GM12878 (cell line): ENCODE measurements around the gene IGLL5. TPM values are rescaled to one million over a fixed set of nuclear protein-coding genes. Genes with fewer than 3 reads are reported as not detected.

Source experiments
- ATAC-seq: fragments of 200-7000 bp; cut with Tn5 transposase; 3 replicates; pipeline ENCODE4 v1.9.1; 2020; ENCODE audit warnings: mild to moderate bottlenecking, moderate library complexity
- BruUV-seq: library from RNA; stranded (reverse); fragments of 400-500 nt; replicated peaks from 2 replicates; lab custom pipeline; 2021; lab: Mats Ljungman, UMichigan
- CTCF ChIA-PET: fragments of 300-600 bp; sonication (Branson Sonifier 250); formaldehyde crosslinking; extraction: SDS; loops from one replicate; lab custom pipeline; 2021; ENCODE audit warnings: inconsistent platforms; lab: Yijun Ruan, JAX
- POLR2A ChIA-PET: fragments of 350-600 bp; formaldehyde crosslinking; extraction: SDS; loops from one replicate; lab custom pipeline; 2021; ENCODE audit warnings: inconsistent platforms; lab: Charles Lee
- RAD21 ChIA-PET: fragments of 300-600 bp; sonication (Branson Sonifier 250); formaldehyde crosslinking; loops from one replicate; lab custom pipeline; 2023; ENCODE audit warnings: antibody characterized with exemption; ENCODE audit not compliant: unreplicated experiment; lab: Charles Lee
- SMC1A ChIA-PET: fragments of 300-600 bp; sonication (Branson Sonifier 250); formaldehyde crosslinking; loops from one replicate; lab custom pipeline; 2023; ENCODE audit not compliant: unreplicated experiment, uncharacterized antibody; lab: Charles Lee
- DNase-seq: peaks from one replicate; pipeline ENCODE4 v3.0.0-alpha.2; 2011; ENCODE audit warnings: low read depth, low spot score
- FAIRE-seq: peaks from 3 replicates; lab custom pipeline; 2011; peaks lifted over from hg19 to GRCh38; lab: Jason Lieb, UNC
- H2AFZ ChIP-seq: 2 replicates; pipeline ENCODE4 v1.6.0; 2011; ENCODE audit warnings: low read depth, low read length, control low read depth; ENCODE audit not compliant: control insufficient read depth
- H3K27ac ChIP-seq: 2 replicates; pipeline ENCODE4 v1.5.1; 2011; ENCODE audit warnings: control low read depth; ENCODE audit not compliant: control insufficient read depth, insufficient read depth
- H3K27me3 ChIP-seq, 2 experiments: replicated peaks in 1 of 2; 2 replicates each; pipeline versions ENCODE4 v1.6.0 to v1.6.1; 2011; ENCODE audit warnings: low read length in 1 of 2; ENCODE audit not compliant: control insufficient read depth in 2 of 2, insufficient read depth in 2 of 2
- H3K36me3 ChIP-seq, 2 experiments: 2 replicates each; pipeline ENCODE4 v1.5.1; 2011; ENCODE audit warnings: low read length in 1 of 2; ENCODE audit not compliant: control insufficient read depth in 2 of 2, insufficient read depth in 2 of 2
- H3K4me1 ChIP-seq: 2 replicates; pipeline ENCODE4 v1.6.1; 2011; ENCODE audit warnings: mild to moderate bottlenecking, low read length, moderate library complexity, mixed read lengths; ENCODE audit not compliant: control insufficient read depth, insufficient read depth
- H3K4me2 ChIP-seq: 2 replicates; pipeline ENCODE4 v1.6.0; 2011; ENCODE audit warnings: control low read depth; ENCODE audit not compliant: control insufficient read depth, insufficient read depth
- H3K4me3 ChIP-seq: fragments of 200-600 bp; sonication (generic); 2 replicates; pipeline ENCODE4 v1.5.1; 2016
- H3K79me2 ChIP-seq: 2 replicates; pipeline ENCODE4 v1.6.0; 2011; ENCODE audit warnings: low read length; ENCODE audit not compliant: control insufficient read depth, insufficient read depth
- H3K9ac ChIP-seq: 2 replicates; pipeline ENCODE4 v1.8.0; 2011; ENCODE audit warnings: low read length, control low read depth, mixed read lengths; ENCODE audit not compliant: control insufficient read depth, insufficient read depth
- H3K9me3 ChIP-seq: replicated peaks from 3 replicates; pipeline ENCODE4 v1.5.1; 2011; ENCODE audit warnings: mild to moderate bottlenecking, low read length; ENCODE audit not compliant: control insufficient read depth, insufficient read depth
- H4K20me1 ChIP-seq: 2 replicates; pipeline ENCODE4 v1.6.0; 2011; ENCODE audit not compliant: control insufficient read depth, insufficient read depth
- ASH2L ChIP-seq: fragments of 300-600, 200-600 bp; sonication (generic); IDR thresholded peaks from 2 replicates; pipeline ENCODE4 v1.6.1; 2017; ENCODE audit warnings: low read depth, mild to moderate bottlenecking, borderline replicate concordance
- CBX5 ChIP-seq: sonication (generic); IDR thresholded peaks from 2 replicates; pipeline ENCODE4 v1.6.1; 2016; ENCODE audit warnings: low read depth, moderate library complexity, mild to moderate bottlenecking, inconsistent platforms
- CREM ChIP-seq: IDR thresholded peaks from 2 replicates; pipeline ENCODE4 v1.6.1; 2014; ENCODE audit warnings: antibody characterized with exemption, low read depth
- FOXK2 ChIP-seq: fragments of 450-650 bp; IDR thresholded peaks from 2 replicates; pipeline ENCODE4 v1.6.1; 2017; ENCODE audit warnings: mild to moderate bottlenecking, moderate library complexity
- HDGF ChIP-seq: fragments of 450-650 bp; IDR thresholded peaks from 2 replicates; pipeline ENCODE4 v1.6.1; 2016; ENCODE audit warnings: antibody characterized with exemption
- MXI1 ChIP-seq: fragments of 150-350 bp; IDR thresholded peaks from 2 replicates; pipeline ENCODE4 v1.6.1; 2011; ENCODE audit warnings: low read depth, mild to moderate bottlenecking, inconsistent platforms, low read length, improper control_type of control experiment
- POLR2AphosphoS2 ChIP-seq: IDR thresholded peaks from 2 replicates; pipeline ENCODE4 v1.6.1; 2011; ENCODE audit warnings: low read depth, mild to moderate bottlenecking, low read length, improper control_type of control experiment, moderate library complexity
- SUZ12 ChIP-seq: fragments of 200-600 bp; sonication (generic); IDR thresholded peaks from one replicate; pipeline ENCODE4 v1.6.1; 2018; ENCODE audit warnings: antibody characterized with exemption, mild to moderate bottlenecking; ENCODE audit not compliant: unreplicated experiment
- ZNF622 ChIP-seq: fragments of 450-650 bp; IDR thresholded peaks from 2 replicates; pipeline ENCODE4 v1.6.1; 2017; ENCODE audit warnings: mild to moderate bottlenecking, inconsistent platforms
- WGBS: methylation state at CpG from one replicate; pipeline ENCODE4 v1.1.6; 2016; ENCODE audit warnings: low lambda C conversion rate; ENCODE audit not compliant: insufficient replicate concordance, insufficient coverage; ENCODE audit errors: missing lambda C conversion rate; 5-methylcytosine and 5-hydroxymethylcytosine counted together
- in situ Hi-C: fragments of 300-500 bp; cut with MboI; formaldehyde crosslinking; loops from 9 replicates; pipeline ENCODE4 v1.14.3; 2018; ENCODE audit warnings: mixed read lengths
- intact Hi-C: fragments of 100-400 bp; cut with micrococcal nuclease; formaldehyde crosslinking; loops from one replicate; pipeline ENCODE4 v1.14.2; 2022; ENCODE audit not compliant: unreplicated experiment
- polyA plus RNA-seq, 11 experiments: library from polyadenylated mRNA; depleted of rRNA in 4 of 11; unstranded in 6 of 11; stranded (reverse) in 5 of 11; fragments of >200 nt; fragmentation: Nextera tagmentation in 4 of 11; fragmentation: Illumina TruSeq in 1 of 11; extraction: Ambion mirVana in 4 of 11; extraction: Trizol in 1 of 11; gene quantifications; 1 replicate in 1 of 11; 2 replicates in 10 of 11; pipeline versions ENCODE4 v1.2.1 to v1.2.3, GENCODE V29; 2011 to 2016; ENCODE audit warnings: inconsistent platforms in 2 of 11, missing spikeins in 2 of 11, low read depth in 1 of 11
- total RNA-seq, 4 experiments: library from RNA; depleted of rRNA in 3 of 4; stranded (reverse); fragments of >200 nt in 3 of 4; fragmentation: Illumina TruSeq in 1 of 4; extraction: Trizol in 1 of 4; gene quantifications; 2 replicates each; pipeline versions ENCODE4 v1.2.1 to v1.2.3, GENCODE V29; 2013 to 2021
- TF ChIP-seq, protein P1 (sequence below): IDR thresholded peaks from 2 replicates; pipeline ENCODE4 v1.6.1; 2012; ENCODE audit warnings: improper control_type of control experiment, low read depth, low read length; ENCODE audit not compliant: insufficient replicate concordance
- TF ChIP-seq, protein P2 (sequence below): fragments of 450-650 bp; IDR thresholded peaks from 2 replicates; pipeline ENCODE4 v1.6.1; 2017; ENCODE audit warnings: borderline replicate concordance
- TF ChIP-seq, protein P3 (sequence below): fragments of 450-650 bp; IDR thresholded peaks from 2 replicates; pipeline ENCODE4 v1.6.1; 2014; ENCODE audit warnings: mild to moderate bottlenecking

The IGLL5 gene
- total and polyA plus RNA-seq, 10 of the 15 experiments (the other 5 are each of a cell fraction or from before 2014, with no cell fraction given): not detected

DNA sequence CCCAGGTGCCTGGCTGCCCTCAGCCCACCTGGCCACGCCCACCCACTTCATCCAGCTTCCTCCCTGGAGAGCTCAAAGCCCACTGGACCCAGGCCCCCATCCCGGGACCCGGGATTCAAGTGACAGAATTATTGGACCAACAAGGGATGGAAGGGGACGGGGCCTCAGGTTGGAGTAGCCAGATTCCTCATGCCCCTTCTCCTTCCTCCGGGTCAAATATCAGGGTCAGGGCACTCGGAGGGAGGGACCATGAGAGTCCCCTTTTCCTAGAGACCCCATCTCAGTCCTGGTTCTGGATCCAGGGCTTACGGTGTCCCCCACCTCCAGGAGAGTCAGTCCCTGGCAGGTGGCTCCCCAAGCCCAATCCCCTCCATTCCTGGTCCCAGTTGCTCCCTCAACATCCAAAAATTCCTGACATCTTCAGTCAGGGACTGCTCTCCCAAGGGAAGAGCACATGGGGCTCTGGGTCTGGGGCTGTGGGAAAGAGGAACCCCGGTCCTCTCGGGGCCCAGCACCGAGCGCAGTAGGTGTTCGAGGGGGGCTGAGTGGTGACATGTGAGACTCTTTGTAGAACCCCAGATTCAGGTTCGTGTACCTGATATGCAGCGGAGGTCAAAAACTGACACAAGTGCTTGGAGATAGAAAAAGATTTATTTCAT is 37.7 kb downstream of the IGLL5 start:
- no peak overlapping the region for H3K27ac ChIP-seq
- H3K27me3 ChIP-seq: no peaks in the 10 kb centered on the region
- H3K36me3 ChIP-seq: no peaks in the 10 kb centered on the region
- intact Hi-C loops: no loop called here
- peaks cover 10% of the 10 kb centered on the region for H3K79me2 ChIP-seq
- no peak overlapping the region for H3K9ac ChIP-seq
- 76% methylated on average over 14 of the region's 14 CpGs for WGBS
- RAD21 ChIA-PET: no interaction called here
- ATAC-seq: no peak
- no peak overlapping the region for H3K4me3 ChIP-seq
- no peak for DNase-seq
- H4K20me1 ChIP-seq: no peaks in the 10 kb centered on the region
- CTCF ChIA-PET: interaction anchor here (1.1 kb wide), 1 partner anchor 29 kb away, joined by 3 read pairs; no protein-coding TSS in a partner anchor
- POLR2A ChIA-PET: interaction anchor here (0.6 kb wide), 1 partner anchor 1111 kb away, joined by 3 read pairs; no protein-coding TSS in a partner anchor
- TF ChIP-seq FOXK2 (no peak), SUZ12 (no peak), ZNF622 (no peak), ASH2L (no peak), CREM (no peak), MXI1 (no peak), CBX5 (no peak), POLR2AphosphoS2 (no peak), HDGF (no peak)
- TF ChIP-seq, protein P1, sequence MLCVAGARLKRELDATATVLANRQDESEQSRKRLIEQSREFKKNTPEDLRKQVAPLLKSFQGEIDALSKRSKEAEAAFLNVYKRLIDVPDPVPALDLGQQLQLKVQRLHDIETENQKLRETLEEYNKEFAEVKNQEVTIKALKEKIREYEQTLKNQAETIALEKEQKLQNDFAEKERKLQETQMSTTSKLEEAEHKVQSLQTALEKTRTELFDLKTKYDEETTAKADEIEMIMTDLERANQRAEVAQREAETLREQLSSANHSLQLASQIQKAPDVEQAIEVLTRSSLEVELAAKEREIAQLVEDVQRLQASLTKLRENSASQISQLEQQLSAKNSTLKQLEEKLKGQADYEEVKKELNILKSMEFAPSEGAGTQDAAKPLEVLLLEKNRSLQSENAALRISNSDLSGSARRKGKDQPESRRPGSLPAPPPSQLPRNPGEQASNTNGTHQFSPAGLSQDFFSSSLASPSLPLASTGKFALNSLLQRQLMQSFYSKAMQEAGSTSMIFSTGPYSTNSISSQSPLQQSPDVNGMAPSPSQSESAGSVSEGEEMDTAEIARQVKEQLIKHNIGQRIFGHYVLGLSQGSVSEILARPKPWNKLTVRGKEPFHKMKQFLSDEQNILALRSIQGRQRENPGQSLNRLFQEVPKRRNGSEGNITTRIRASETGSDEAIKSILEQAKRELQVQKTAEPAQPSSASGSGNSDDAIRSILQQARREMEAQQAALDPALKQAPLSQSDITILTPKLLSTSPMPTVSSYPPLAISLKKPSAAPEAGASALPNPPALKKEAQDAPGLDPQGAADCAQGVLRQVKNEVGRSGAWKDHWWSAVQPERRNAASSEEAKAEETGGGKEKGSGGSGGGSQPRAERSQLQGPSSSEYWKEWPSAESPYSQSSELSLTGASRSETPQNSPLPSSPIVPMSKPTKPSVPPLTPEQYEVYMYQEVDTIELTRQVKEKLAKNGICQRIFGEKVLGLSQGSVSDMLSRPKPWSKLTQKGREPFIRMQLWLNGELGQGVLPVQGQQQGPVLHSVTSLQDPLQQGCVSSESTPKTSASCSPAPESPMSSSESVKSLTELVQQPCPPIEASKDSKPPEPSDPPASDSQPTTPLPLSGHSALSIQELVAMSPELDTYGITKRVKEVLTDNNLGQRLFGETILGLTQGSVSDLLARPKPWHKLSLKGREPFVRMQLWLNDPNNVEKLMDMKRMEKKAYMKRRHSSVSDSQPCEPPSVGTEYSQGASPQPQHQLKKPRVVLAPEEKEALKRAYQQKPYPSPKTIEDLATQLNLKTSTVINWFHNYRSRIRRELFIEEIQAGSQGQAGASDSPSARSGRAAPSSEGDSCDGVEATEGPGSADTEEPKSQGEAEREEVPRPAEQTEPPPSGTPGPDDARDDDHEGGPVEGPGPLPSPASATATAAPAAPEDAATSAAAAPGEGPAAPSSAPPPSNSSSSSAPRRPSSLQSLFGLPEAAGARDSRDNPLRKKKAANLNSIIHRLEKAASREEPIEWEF: no peak
- TF ChIP-seq, protein P2, sequence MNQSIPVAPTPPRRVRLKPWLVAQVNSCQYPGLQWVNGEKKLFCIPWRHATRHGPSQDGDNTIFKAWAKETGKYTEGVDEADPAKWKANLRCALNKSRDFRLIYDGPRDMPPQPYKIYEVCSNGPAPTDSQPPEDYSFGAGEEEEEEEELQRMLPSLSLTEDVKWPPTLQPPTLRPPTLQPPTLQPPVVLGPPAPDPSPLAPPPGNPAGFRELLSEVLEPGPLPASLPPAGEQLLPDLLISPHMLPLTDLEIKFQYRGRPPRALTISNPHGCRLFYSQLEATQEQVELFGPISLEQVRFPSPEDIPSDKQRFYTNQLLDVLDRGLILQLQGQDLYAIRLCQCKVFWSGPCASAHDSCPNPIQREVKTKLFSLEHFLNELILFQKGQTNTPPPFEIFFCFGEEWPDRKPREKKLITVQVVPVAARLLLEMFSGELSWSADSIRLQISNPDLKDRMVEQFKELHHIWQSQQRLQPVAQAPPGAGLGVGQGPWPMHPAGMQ: no peak
- TF ChIP-seq, protein P3, sequence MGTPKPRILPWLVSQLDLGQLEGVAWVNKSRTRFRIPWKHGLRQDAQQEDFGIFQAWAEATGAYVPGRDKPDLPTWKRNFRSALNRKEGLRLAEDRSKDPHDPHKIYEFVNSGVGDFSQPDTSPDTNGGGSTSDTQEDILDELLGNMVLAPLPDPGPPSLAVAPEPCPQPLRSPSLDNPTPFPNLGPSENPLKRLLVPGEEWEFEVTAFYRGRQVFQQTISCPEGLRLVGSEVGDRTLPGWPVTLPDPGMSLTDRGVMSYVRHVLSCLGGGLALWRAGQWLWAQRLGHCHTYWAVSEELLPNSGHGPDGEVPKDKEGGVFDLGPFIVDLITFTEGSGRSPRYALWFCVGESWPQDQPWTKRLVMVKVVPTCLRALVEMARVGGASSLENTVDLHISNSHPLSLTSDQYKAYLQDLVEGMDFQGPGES: no peak
- peaks cover 47% of the 10 kb centered on the region for H3K4me1 ChIP-seq
- H2AFZ ChIP-seq: no peak overlapping the region
- no peak overlapping the region for H3K4me2 ChIP-seq
- no peak for FAIRE-seq
- BruUV-seq: no TSS peak
- SMC1A ChIA-PET: no interaction called here
- in situ Hi-C loops: no loop called here
- no peaks in the 10 kb centered on the region for H3K9me3 ChIP-seq
